Right lobe of liver (tissue), 4 donors: ENCODE data around the gene REC114.

Experiments used
- CTCF ChIP-seq, 4 donors: fragments of 200-600 bp in 3 of 4; fragments of 450-650 bp in 1 of 4; IDR thresholded peaks; one replicate each; pipeline versions ENCODE4 v1.5.1 to v1.8.0; 2016 to 2022; ENCODE audit warnings: antibody characterized with exemption in 4 of 4, mild to moderate bottlenecking in 2 of 4
- POLR2A ChIP-seq: fragments of 450-650 bp; IDR thresholded peaks from one replicate; pipeline ENCODE4 v1.6.1; 2017; ENCODE audit warnings: antibody characterized with exemption, mild to moderate bottlenecking
- donor health status: DM: no; HTN: no; CAD: no.
- donor health status: DM: no; HTN: no; CAD: no.
- donor health status: DM: no; HTN: yes; CAD: no.

DNA sequence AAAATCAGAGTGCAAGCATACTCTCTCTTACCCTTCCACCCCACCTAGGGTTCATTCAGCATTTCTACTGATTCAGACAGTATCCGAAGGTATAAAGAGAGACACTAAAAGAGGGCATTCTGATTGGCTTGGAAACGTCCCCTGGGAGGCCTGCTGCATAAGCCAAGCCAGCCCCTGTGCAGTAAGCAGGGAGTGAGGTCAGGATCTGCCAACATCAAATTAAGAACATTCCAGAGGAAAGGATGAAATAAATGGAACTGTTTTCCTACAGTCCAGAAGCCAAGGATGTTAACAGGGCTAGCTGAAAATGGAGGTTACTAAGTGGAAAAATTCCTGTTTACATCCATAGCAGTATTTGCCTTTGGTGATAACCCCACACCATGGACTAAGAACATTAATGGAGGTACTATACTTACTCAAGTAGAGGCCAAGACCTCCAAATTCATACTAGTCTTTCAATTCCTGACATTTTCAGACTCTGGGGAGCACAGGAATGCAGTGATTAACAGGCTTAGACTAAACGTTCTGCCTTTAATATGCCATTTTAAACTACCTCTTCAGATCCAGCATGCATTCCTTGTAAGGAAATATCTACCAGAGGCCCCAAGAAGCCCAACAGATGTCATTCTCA, 155.7 kb downstream of the REC114 start:
- no peak for TF ChIP-seq CTCF (IDR thresholded peaks at IDR 0.05)
- no peak for TF ChIP-seq POLR2A
